DLD1 (cell line): ENCODE measurements around the gene NMT1.

Source experiments
- in situ Hi-C: cut with HindIII; loops from 2 replicates; pipeline ENCODE4 v1.10.0; 2017; ENCODE audit warnings: low sequenced_read_pairs

Gene NMT1

DNA sequence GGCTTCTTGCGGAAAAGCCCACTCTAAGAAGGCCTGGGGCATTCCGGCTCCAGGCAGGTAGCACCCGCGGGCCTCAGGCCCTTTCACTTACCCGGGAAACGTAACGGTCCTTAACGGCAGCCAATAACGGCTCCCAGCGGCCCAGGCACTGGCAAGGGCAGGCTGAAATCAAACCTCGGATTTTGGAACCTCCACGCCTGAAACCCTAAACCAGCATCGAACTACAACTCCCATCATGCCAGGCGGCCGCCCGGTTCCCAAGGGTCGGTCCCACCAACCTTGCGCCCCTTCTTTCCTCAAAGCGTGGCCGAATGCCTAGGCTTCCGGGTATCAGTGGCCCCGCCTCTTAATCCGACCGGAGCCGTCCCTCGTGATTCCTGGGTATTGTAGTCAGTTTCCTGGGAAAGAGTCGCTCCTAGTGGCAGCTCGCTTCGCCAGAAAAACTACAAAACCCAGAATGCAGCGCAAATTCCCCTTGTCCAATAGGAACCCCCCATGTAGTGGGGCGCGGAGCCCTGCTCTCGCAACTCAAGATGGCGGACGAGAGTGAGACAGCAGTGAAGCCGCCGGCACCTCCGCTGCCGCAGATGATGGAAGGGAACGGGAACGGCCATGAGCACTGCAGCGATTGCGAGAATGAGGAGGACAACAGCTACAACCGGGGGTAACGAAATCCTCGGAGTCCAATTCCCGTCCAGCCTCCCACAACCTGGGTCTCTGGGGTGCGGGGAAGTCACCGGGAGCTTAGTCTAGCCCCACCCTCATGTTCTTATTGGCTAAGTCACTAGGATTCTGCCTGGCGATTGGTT lies at the start of gene NMT1:
Gene NMT1 (plus strand): TSS at position 521 of the 809 bp plus-strand sequence. CDS start 13 bp downstream, at position 534.
- in situ Hi-C loops = no loop called here

DNA sequence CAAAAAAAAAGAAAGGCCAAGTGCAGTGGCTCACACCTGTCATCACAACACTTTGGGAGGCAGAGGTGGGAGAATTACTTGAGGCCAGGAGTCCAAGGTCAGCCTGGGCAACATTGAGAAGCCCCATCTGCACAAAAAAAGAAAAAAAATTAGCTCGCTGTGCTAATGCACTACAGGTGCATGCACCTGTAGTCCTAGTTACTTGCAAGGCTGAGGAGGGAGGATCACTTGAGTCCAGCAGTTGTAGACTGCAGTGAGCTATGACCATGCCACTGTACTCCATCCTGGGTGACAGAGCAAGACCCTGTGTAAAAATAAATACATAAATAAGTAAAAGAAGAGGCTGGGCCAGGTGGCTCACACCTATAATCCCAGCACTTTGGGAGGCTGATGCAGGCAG lies 49.4 kb upstream of the NMT1 start:
- in situ Hi-C loops = no loop called here

GRCh38 chr17:45013021-45013997 lies 47.8 kb upstream of the NMT1 start:
- in situ Hi-C loops = no loop called here

DNA sequence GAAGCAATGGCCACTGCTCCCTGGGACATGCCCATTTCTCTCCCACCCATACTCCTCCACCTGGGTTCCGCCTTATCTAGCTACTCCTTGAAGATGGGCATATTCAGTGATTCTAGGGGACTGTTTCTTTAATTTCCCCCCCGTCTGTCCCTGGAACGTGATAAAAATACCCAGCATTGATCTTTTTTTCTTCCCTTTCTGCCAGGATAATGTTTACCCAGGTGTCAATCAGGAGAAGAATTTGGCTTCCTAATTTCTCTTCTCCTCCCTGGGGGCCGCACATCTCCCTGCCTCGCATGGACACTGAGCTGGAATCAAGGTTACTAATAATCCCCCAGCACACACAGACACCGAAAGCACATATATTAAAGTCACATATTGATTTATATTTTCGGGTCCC lies 44.9 kb upstream of the NMT1 start:
- in situ Hi-C loops = no loop called here

DNA sequence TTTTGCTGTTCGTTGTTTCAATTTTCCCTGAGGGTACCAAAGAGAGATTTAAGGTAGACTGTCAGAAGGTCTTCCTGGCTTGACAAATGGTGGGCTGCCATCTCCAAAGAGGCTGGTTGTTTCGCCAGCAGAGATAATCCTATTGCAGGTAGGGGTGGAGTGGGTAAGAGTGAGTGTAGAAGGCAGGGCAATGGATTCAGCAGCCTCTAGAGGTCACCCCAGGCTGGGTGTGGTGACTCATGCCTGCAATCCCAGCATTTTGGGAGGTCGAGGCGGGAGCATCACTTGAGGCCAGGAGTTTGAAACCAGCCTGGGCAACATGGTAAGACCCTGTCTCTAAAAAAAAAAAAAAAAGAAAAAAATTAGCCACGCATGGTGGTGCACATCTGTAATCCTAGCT lies 44.3 kb upstream of the NMT1 start:
- in situ Hi-C loops = no loop called here

DNA sequence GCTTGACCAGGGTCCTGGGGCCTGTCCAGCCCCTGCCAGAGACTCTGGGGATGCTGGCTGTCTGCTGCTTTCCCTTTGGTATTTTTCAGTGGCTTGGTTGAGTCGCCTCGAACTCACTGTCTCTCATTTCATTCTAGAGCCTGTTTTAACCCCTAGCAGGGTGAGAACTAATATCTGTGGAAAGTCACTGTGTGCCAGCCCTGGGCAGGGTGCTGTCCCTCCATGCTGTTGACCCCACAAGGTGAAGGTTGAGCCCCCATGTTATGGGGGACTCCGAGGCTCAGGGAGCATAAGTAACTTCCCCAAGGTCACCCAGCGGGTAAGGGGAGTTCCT lies 42.6 kb upstream of the NMT1 start:
- in situ Hi-C loops = no loop called here

GRCh38 chr17:45018848-45019711 lies 42.0 kb upstream of the NMT1 start:
- in situ Hi-C loops = no loop called here

- in situ Hi-C loops = no loop called here
Measured at GRCh38 chr17:45020354-45021138, 40.6 kb upstream of the NMT1 start.

- in situ Hi-C loops = no loop called here
Measured at GRCh38 chr17:45021607-45022287, 39.4 kb upstream of the NMT1 start.

- in situ Hi-C loops = no loop called here
Measured at GRCh38 chr17:45022288-45022648, 38.8 kb upstream of the NMT1 start.

DNA sequence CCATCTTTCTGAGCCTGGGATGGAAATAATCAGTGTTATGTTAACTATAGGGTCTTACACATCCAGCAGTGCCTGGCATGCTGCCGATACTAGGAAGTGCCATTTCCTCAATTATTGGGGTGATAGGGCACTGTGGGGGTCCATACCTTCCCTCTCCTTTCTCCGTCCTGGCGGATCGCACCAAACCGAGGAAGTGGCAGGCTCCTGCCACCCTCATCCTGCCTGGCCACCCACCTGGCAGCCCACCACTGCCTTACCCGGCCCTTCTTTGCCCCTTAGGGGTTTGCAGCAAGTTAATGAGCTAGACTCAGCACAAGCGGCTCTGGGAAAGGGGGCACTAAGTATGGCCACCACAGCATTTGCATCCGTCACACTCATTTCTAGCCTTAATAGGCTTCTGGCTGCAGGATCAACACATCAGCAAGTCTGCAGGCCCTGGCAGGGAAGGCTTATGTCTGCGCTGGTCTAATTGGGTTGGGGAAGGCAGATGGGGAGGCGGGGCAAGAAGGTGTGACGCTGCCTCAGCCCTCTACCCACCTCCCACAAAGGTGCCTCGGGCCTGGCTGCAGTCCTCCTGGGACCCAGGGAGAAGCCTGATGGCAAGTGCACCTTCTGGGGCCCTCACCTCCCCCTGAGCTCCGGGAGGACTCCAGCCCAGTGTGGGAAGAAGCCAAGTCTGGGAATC lies 38.3 kb upstream of the NMT1 start:
- in situ Hi-C loops = no loop called here

DNA sequence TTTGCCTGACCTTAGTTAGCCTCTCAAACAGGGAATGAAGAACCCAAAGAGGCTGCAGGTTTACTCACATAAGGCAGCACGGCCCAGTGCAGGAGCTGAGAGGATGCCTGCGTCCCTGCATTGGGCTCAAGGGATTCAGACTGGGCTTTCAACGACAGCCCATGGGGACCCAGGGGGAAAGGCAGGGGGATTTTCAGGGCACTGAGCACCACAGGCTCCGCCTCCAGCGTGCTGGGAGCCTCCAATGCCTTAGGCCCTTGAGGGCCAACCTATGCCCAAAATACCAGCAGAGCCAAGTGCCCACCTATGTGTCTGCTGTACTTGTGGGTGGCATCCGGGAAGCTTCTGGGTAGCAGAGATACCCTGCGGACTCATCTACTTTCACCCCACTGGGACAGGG lies 32.0 kb upstream of the NMT1 start:
- in situ Hi-C loops = no loop called here

DNA sequence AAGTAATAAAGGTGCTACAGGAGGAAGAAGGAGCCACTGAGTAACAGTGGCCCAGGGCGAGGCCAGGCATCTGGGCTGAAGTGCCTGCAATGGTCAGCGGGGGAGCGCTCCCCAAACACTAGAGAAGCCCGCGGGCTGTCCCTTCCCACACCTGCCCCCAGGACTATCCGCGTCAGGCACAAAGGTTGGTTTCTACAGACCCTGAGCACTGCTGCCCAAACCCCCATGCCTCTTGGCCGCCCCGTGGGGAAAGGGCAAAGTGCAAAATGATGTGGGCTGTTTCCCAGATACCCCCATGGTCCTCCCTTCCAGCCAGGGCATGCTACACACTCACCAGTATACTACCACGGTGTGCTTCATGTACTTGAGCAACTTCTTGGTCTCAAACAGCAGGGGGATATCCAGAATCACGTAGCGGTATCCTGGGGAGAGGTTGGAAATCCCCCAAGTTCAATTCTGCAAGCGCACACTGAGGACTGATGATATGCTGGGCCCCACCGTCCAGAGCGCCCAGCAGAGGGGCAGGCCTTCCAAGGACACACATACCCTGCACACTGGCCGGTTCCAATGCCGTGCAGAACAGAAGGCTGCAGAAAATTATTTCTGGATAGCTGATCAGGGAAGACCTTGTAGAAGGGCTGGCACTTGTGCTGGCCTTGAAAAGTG lies 31.2 kb upstream of the NMT1 start:
- in situ Hi-C loops = no loop called here

GRCh38 chr17:45030733-45031132 lies 30.4 kb upstream of the NMT1 start:
- in situ Hi-C loops = no loop called here

DNA sequence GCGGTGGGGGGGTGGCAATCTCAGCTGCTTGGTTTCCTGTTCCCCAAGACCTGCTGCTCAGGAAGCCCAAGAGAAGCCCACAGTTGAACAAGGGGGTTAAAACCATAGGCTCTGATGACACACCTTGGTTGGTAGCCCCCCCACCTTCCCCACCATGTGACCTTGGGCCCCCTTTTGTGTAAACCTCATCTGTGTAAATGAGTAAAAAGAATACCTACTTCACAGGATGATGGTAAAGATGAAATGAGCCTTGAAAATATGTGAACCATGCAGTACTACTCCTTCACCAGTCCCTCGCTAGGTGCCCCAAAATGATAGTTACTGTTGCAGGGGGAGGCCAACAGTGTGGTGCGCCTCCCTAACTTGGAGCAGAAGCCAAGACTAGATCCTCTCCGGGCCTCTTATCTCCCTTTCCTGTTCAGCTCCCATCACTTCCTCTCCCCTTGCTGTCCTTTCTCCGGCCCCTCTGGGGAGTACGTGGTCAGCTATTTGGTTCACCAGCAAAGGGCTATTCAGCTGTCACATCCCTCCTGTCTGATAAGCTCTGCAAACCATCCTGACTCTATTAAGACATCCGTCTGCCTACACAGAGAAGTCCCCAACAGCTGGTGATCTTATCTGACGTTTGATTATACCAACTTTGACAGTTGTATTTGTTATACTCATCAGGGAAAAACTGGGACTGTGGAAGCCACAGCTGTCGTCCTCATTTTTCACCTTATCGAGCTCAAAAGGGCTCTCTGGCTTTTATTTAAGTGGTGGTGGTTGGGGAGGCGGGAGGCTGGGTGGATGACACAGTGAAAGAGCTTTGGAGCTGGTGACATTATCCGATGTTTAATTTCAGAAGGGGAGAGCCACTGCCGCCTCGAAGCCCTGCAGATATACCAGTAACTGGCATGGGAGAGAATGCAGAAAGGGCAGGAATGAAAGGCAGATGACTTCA lies 29.6 kb upstream of the NMT1 start:
- in situ Hi-C loops = no loop called here

DNA sequence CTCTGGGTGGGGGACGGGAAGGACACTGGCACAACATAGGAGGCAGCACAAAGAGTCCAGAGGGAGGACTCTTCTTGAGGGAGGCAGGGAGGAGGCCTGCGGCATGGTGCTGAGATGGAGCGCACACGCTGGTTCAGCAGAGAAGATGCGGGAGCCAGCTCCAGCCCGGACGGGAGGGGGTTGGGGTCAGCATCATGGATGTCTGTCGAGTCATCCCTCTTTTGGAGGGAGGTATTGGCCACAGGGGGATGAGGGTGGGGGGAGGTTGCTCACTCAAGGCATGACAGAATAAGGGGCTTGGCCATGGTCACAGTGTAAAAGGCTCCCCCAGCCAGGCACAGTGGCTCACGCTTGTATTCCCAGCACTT lies 29.0 kb upstream of the NMT1 start:
- in situ Hi-C loops = no loop called here

DNA sequence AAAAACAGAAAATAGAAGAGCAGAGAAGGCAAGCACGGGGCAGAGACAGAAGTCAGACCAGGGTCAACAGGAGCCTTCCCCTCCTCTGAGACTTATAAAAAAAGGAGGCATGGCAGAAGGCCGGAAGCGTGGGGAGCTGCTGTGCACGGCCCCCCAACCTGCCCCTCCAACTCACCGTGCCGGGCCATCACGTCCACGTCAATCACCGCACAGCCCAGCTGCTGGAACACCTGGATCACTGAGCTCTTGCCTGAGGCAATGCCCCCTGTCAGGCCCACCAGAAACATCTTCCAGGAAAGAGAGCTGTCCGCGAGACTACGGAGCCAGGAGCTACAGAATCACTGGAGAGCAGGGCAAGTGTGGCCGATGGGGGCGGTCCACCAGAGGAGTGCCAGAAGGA lies 26.5 kb upstream of the NMT1 start:
- in situ Hi-C loops = no loop called here

DNA sequence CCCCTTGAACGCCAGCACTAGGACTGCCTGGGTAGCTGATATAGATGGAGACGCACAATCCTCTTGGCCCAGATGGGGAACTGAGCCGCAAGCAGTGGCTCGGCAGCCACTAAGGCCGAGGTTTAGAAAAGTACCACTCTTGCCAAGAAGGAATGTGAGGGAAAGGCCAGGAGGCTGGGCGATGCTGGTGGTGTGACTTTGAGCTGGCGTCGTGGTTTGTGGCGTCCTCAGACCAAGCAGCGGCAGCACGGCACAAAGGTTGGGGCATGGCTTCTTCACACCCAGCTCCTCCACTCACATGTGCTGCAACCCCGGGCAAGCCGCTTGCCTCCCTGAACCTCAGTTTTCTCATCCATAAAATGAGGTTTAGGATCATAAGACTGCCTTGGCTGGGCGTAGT lies 25.3 kb upstream of the NMT1 start:
- in situ Hi-C loops = no loop called here
